SK-N-SH (cell line): ENCODE measurements around the gene MAGEB1. TPM values are rescaled to one million over a fixed set of nuclear protein-coding genes. Genes with fewer than 3 reads are reported as not detected.

ENCODE experiments used
- CTCF ChIA-PET: fragments of 300-600, 350-600 bp; formaldehyde crosslinking; extraction: SDS; loops from one replicate; lab custom pipeline; 2021; lab: Yijun Ruan, JAX
- POLR2A ChIA-PET: fragments of 350-600 bp; sonication (Branson Sonifier 250); formaldehyde crosslinking; extraction: SDS; loops from one replicate; lab custom pipeline; 2020; ENCODE audit warnings: antibody characterized with exemption, inconsistent platforms; lab: Yijun Ruan, JAX
- DNase-seq: peaks from one replicate; pipeline ENCODE4 v3.0.0; 2012
- H2AFZ ChIP-seq: fragments of 200-600 bp; sonication (generic); 2 replicates; pipeline ENCODE4 v1.8.1; 2016; ENCODE audit warnings: antibody characterized with exemption, mild to moderate bottlenecking, low read depth
- H3F3A ChIP-seq: fragments of 200-600 bp; sonication (generic); replicated peaks from 2 replicates; pipeline ENCODE3; 2016; ENCODE audit warnings: antibody characterized with exemption, mild to moderate bottlenecking; ENCODE audit not compliant: insufficient read depth
- H3K27ac ChIP-seq, 2 experiments: fragments of 200-500 bp in 1 of 2; fragments of 200-600 bp in 1 of 2; sonication (Bioruptor generic) in 1 of 2; sonication (generic), shearing (Covaris generic) in 1 of 2; 2 replicates each; pipeline versions ENCODE4 v1.5.1 to v1.6.1; 2014 to 2016; ENCODE audit warnings: low read depth in 2 of 2, inconsistent platforms in 1 of 2, low read length in 1 of 2, mild to moderate bottlenecking in 1 of 2, mixed read lengths in 1 of 2
- H3K27me3 ChIP-seq: fragments of 200-600 bp; sonication (generic), shearing (Covaris generic); 2 replicates; pipeline ENCODE4 v1.6.1; 2016; ENCODE audit warnings: mixed run types; ENCODE audit not compliant: insufficient read depth
- H3K36me3 ChIP-seq, 2 experiments: fragments of 200-500 bp in 1 of 2; fragments of 200-600 bp in 1 of 2; sonication (Bioruptor generic) in 1 of 2; sonication (generic) in 1 of 2; replicated peaks in 1 of 2; 2 replicates each; pipeline versions ENCODE3 to v1.5.1; 2014 to 2016; ENCODE audit warnings: low read length in 1 of 2, mild to moderate bottlenecking in 1 of 2; ENCODE audit not compliant: insufficient read depth in 2 of 2, control insufficient read depth in 1 of 2
- H3K4me1 ChIP-seq, 2 experiments: fragments of 200-500 bp in 1 of 2; fragments of 200-600 bp in 1 of 2; sonication (Bioruptor generic) in 1 of 2; sonication (generic), shearing (Covaris generic) in 1 of 2; 2 replicates each; pipeline versions ENCODE4 v1.5.1 to v1.6.1; 2014 to 2016; ENCODE audit warnings: low read depth in 1 of 2, low read length in 1 of 2, mixed run types in 1 of 2; ENCODE audit not compliant: insufficient read depth in 2 of 2, control insufficient read depth in 1 of 2
- H3K4me2 ChIP-seq: fragments of 200-600 bp; sonication (generic), shearing (Covaris generic); 2 replicates; pipeline ENCODE4 v1.6.1; 2017; ENCODE audit warnings: mixed run types
- H3K4me3 ChIP-seq, 2 experiments: fragments of 200-500 bp in 1 of 2; fragments of 200-600 bp in 1 of 2; sonication (Bioruptor generic) in 1 of 2; sonication (generic), shearing (Covaris generic) in 1 of 2; 2 replicates each; pipeline versions ENCODE4 v1.5.1 to v1.8.1; 2014 to 2016; ENCODE audit warnings: low read depth in 2 of 2, inconsistent platforms in 1 of 2, low read length in 1 of 2, mild to moderate bottlenecking in 1 of 2, mixed read lengths in 1 of 2, moderate library complexity in 1 of 2
- H3K79me2 ChIP-seq: fragments of 200-600 bp; sonication (generic); 2 replicates; pipeline ENCODE4 v1.8.1; 2017; ENCODE audit warnings: mild to moderate bottlenecking; ENCODE audit not compliant: insufficient read depth
- H3K9ac ChIP-seq: fragments of 200-600 bp; sonication (generic); 2 replicates; pipeline ENCODE4 v1.6.1; 2017; ENCODE audit warnings: mixed run types
- H3K9me2 ChIP-seq: fragments of 200-600 bp; sonication (generic); 2 replicates; pipeline ENCODE4 v1.6.1; 2017; ENCODE audit warnings: mixed run types
- H3K9me3 ChIP-seq: fragments of 200-600 bp; sonication (generic); 2 replicates; pipeline ENCODE4 v1.6.1; 2017; ENCODE audit warnings: mixed run types, mild to moderate bottlenecking, moderate library complexity
- H4K20me1 ChIP-seq: fragments of 200-600 bp; sonication (generic); 2 replicates; pipeline ENCODE4 v1.6.1; 2017; ENCODE audit warnings: mild to moderate bottlenecking, mixed run types; ENCODE audit not compliant: insufficient read depth
- CTCF ChIP-seq: fragments of 200-600 bp; sonication (generic); IDR thresholded peaks from 2 replicates; pipeline ENCODE4 v1.6.1; 2017; ENCODE audit warnings: antibody characterized with exemption, mild to moderate bottlenecking, moderate library complexity
- EP300 ChIP-seq, 2 experiments: IDR thresholded peaks; 2 replicates each; pipeline versions ENCODE4 v1.4.0 to v1.6.1; 2012; ENCODE audit warnings: borderline replicate concordance in 1 of 2, low read depth in 1 of 2, low read length in 1 of 2
- FOSL2 ChIP-seq: IDR thresholded peaks from 2 replicates; pipeline ENCODE4 v1.4.0; 2012; ENCODE audit warnings: low read depth, mild to moderate bottlenecking, moderate library complexity, borderline replicate concordance
- FOXJ3 ChIP-seq: sonication (generic); formaldehyde crosslinking; IDR thresholded peaks from 2 replicates; pipeline ENCODE4 v1.5.1; 2020; ENCODE audit warnings: mild to moderate bottlenecking, missing genetic modification reagents
- GABPA ChIP-seq: IDR thresholded peaks from 2 replicates; pipeline ENCODE4 v1.4.0; 2012; ENCODE audit warnings: low read depth, mild to moderate bottlenecking
- MEF2A ChIP-seq: IDR thresholded peaks from 2 replicates; pipeline ENCODE4 v1.4.0; 2012; ENCODE audit warnings: low read depth, borderline replicate concordance
- NRF1 ChIP-seq: IDR thresholded peaks from 2 replicates; pipeline ENCODE4 v1.6.1; 2012; ENCODE audit warnings: low read depth, mild to moderate bottlenecking, low read length
- POLR2AphosphoS5 ChIP-seq: IDR thresholded peaks from 2 replicates; pipeline ENCODE4 v1.6.1; 2012; ENCODE audit warnings: low read depth, low read length
- RCOR1 ChIP-seq: fragments of 150-350 bp; IDR thresholded peaks from 2 replicates; pipeline ENCODE4 v1.6.1; 2017; ENCODE audit warnings: antibody characterized with exemption, low read length
- RFX5 ChIP-seq: IDR thresholded peaks from 2 replicates; pipeline ENCODE4 v1.6.1; 2012; ENCODE audit warnings: mild to moderate bottlenecking, improper control_type of control experiment, low read length
- RXRA ChIP-seq: IDR thresholded peaks from 2 replicates; pipeline ENCODE4 v1.4.0; 2012; ENCODE audit warnings: low read depth, mild to moderate bottlenecking, borderline replicate concordance
- TAF1 ChIP-seq: IDR thresholded peaks from 2 replicates; pipeline ENCODE4 v1.6.1; 2012; ENCODE audit warnings: low read depth, mild to moderate bottlenecking, low read length, moderate library complexity, borderline replicate concordance
- TCF12 ChIP-seq: IDR thresholded peaks from 2 replicates; pipeline ENCODE4 v1.4.0; 2012
- TEAD4 ChIP-seq: IDR thresholded peaks from 2 replicates; pipeline ENCODE4 v1.4.0; 2012; ENCODE audit warnings: mild to moderate bottlenecking, borderline replicate concordance; ENCODE audit not compliant: insufficient read depth
- WGBS: methylation state at CpG from one replicate; pipeline ENCODE4 v1.1.6; 2017; ENCODE audit warnings: low lambda C conversion rate; 5-methylcytosine and 5-hydroxymethylcytosine counted together
- polyA plus RNA-seq, 3 experiments: library from polyadenylated mRNA; depleted of rRNA; stranded (reverse); fragments of >200 nt; gene quantifications; 2 replicates each; pipeline ENCODE4 v1.2.3, GENCODE V29; 2012
- TF ChIP-seq, protein P1 (sequence below): IDR thresholded peaks from 2 replicates; pipeline ENCODE4 v1.4.0; 2012; ENCODE audit warnings: low read depth, borderline replicate concordance
- TF ChIP-seq, protein P2 (sequence below): IDR thresholded peaks from 2 replicates; pipeline ENCODE4 v1.4.0; 2012; ENCODE audit warnings: low read depth
- TF ChIP-seq, protein P3 (sequence below): fragments of 150-350 bp; IDR thresholded peaks from 2 replicates; pipeline ENCODE4 v1.6.1; 2016; ENCODE audit warnings: mild to moderate bottlenecking, low read depth, low read length

The MAGEB1 gene
- polyA plus RNA-seq, 1 of the 3 experiments (the other 2 are of a cell fraction) = 0.02 TPM

DNA sequence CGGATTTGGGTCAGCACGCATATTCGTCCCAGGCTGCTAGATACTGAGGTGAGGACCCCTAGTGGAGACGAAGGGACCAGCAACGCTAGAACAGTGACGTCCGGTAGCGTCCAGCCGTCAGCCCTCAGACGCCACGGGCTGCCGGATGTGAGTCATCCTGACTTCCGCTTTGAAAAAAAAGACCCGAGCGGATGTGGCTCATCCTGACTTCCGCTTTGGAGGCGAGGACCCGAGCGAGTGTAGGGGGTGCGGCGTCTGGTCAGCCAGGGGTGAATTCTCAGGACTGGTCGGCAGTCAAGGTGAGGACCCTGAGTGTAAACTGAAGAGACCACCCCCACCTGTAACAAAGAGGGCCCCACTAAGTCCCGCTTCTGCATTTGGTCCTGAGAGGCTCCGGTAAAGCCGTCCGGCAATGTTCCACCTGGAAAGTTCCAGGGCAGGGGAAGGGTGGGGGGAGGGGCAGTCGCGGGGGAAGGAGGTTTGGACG is 31.5 kb upstream of the MAGEB1 start, which contains the start of gene MAGEB2:
MAGEB2 (plus strand) TSS at position 207 of the 487 bp plus-strand sequence. CDS start 3,018 bp downstream, outside the sequence.
- no peaks in the 10 kb centered on the region; the same call in 1 of the 2 replicates for H3K27me3 ChIP-seq
- no peak within 1 kb of the TSS for H3K27ac ChIP-seq
- no peak within 1 kb of the TSS for H3K9ac ChIP-seq
- peak within 1 kb of the TSS; percentile 63; the same call in 1 of the 2 replicates for H2AFZ ChIP-seq
- TF ChIP-seq TAF1 (no peak), FOSL2 (peak; percentile 32; the same call in 1 of the 2 replicates), RFX5 (no peak), CTCF (peak; percentile 49), GABPA (peak; percentile 73), MEF2A (no peak), RCOR1 (no peak)
- TF ChIP-seq, protein P1, sequence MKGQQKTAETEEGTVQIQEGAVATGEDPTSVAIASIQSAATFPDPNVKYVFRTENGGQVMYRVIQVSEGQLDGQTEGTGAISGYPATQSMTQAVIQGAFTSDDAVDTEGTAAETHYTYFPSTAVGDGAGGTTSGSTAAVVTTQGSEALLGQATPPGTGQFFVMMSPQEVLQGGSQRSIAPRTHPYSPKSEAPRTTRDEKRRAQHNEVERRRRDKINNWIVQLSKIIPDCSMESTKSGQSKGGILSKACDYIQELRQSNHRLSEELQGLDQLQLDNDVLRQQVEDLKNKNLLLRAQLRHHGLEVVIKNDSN = no peak
- TF ChIP-seq, protein P2, sequence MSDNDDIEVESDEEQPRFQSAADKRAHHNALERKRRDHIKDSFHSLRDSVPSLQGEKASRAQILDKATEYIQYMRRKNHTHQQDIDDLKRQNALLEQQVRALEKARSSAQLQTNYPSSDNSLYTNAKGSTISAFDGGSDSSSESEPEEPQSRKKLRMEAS = peak; percentile 24; the same call in 1 of the 2 replicates
- H3K9me3 ChIP-seq = no peaks in the 10 kb centered on the region
- POLR2A ChIA-PET = no interaction called here
- DNase-seq = peak; percentile 33
- no peaks in the 10 kb centered on the region for H3K36me3 ChIP-seq
- no peaks in the 10 kb centered on the region for H3K79me2 ChIP-seq
- 36% methylated on average over 26 of the region's 29 CpGs for WGBS
- H3K4me2 ChIP-seq = no peak within 1 kb of the TSS
- no peaks in the 10 kb centered on the region for H3K4me1 ChIP-seq
- H3K4me3 ChIP-seq = no peak within 1 kb of the TSS
- H4K20me1 ChIP-seq = no peaks in the 10 kb centered on the region
- H3K9me2 ChIP-seq = no peaks in the 10 kb centered on the region
- CTCF ChIA-PET = no interaction called here
- H3F3A ChIP-seq = no peaks in the 10 kb centered on the region

DNA sequence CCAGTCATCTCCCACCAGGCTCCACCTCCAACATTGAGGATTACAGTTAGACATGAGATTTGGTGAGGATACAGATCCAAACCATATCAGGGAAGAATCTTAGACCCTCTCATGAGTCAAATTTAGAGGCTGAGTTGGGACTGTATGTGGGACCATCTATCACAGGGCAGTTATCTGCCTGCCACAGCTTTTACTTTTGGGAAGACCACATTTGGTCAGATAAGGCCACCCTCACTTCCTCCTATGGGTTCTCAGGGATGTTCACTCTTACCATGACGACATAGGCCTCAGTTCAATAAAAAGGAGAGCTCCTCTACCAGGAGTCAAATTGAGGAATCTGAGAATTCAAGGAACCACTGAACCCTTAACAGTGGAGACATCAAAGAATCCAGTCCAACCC is 29.5 kb upstream of the MAGEB1 start:
- ChIA-PET POLR2A (no interaction called here), CTCF (interaction anchor here (1.3 kb wide), 1 partner anchor 21 kb away, joined by 3 read pairs; no protein-coding TSS in a partner anchor)
- Histone ChIP-seq H3K9ac (no peak overlapping the region), H3K36me3 (no peaks in the 10 kb centered on the region), H3K27ac (no peak overlapping the region), H4K20me1 (no peaks in the 10 kb centered on the region), H3K4me2 (no peak overlapping the region), H3K27me3 (no peaks in the 10 kb centered on the region; the same call in 1 of the 2 replicates), H3K9me3 (no peaks in the 10 kb centered on the region), H3K4me3 (no peak overlapping the region), H3K9me2 (no peaks in the 10 kb centered on the region), H3K4me1 (no peaks in the 10 kb centered on the region), H2AFZ (no peak overlapping the region), H3K79me2 (no peaks in the 10 kb centered on the region), H3F3A (no peaks in the 10 kb centered on the region)
- no peak for TF ChIP-seq RXRA
- TF ChIP-seq EP300 (IDR thresholded peaks at IDR 0.05; ENCODE audit: borderline replicate concordance in 1 of 2, low read depth in 1 of 2, low read length in 1 of 2) = no peak
- TF ChIP-seq FOXJ3 (CRISPR knock-in tag) = no peak
- TF ChIP-seq TEAD4 = no peak
- TF ChIP-seq TCF12 = no peak
- TF ChIP-seq, protein P3, sequence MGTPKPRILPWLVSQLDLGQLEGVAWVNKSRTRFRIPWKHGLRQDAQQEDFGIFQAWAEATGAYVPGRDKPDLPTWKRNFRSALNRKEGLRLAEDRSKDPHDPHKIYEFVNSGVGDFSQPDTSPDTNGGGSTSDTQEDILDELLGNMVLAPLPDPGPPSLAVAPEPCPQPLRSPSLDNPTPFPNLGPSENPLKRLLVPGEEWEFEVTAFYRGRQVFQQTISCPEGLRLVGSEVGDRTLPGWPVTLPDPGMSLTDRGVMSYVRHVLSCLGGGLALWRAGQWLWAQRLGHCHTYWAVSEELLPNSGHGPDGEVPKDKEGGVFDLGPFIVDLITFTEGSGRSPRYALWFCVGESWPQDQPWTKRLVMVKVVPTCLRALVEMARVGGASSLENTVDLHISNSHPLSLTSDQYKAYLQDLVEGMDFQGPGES = no peak
- TF ChIP-seq RCOR1 = no peak
- no peak for TF ChIP-seq POLR2AphosphoS5
- no peak for TF ChIP-seq NRF1
- 0% methylated on average over 1 of the region's 1 CpG for WGBS
- DNase-seq = no peak
